CD4-positive, alpha-beta T cell (primary cell): ENCODE results near the gene ZNF783. TPM values are rescaled to one million over a fixed set of nuclear protein-coding genes. Genes with fewer than 3 reads are reported as not detected.
"Not testable (repeated sequence)": the region's sequence is repeated elsewhere in the genome, so short reads cannot be mapped to it uniquely, and the experiment has no call there.

Source experiments
- ATAC-seq: fragments of 200-7000 bp; cut with Tn5 transposase; one replicate; pipeline ENCODE4 v1.10.0; 2022; ENCODE audit warnings: mild to moderate bottlenecking; ENCODE audit not compliant: poor library complexity
- CTCF ChIA-PET: fragments of 350-600 bp; sonication (Branson Sonifier 250); formaldehyde crosslinking; loops from one replicate; lab custom pipeline; 2021; ENCODE audit warnings: antibody characterized with exemption, inconsistent platforms; lab: Charles Lee
- POLR2A ChIA-PET: fragments of 350-600 bp; sonication (Branson Sonifier 250); formaldehyde crosslinking; loops from one replicate; lab custom pipeline; 2021; ENCODE audit warnings: antibody characterized with exemption, inconsistent platforms; lab: Charles Lee
- DNase-seq, 14 experiments: peaks; one replicate each; pipeline ENCODE4 v3.0.0-alpha.2; 2013 to 2020; ENCODE audit warnings: mixed read lengths in 2 of 14
- H3K27ac ChIP-seq, 2 donors: one replicate each; pipeline versions ENCODE4 v1.5.1 to v1.7.0; 2013; ENCODE audit warnings: low read length in 2 of 2, low read depth in 1 of 2, mild to moderate bottlenecking in 1 of 2
- H3K27me3 ChIP-seq, 2 experiments: 1 replicate in 1 of 2; 2 replicates in 1 of 2; pipeline versions ENCODE4 v1.6.1 to v1.7.0; 2013; ENCODE audit warnings: low read length in 2 of 2, control low read depth in 1 of 2, mild to moderate bottlenecking in 1 of 2, moderate library complexity in 1 of 2; ENCODE audit not compliant: insufficient read depth in 2 of 2, control insufficient read depth in 1 of 2
- H3K36me3 ChIP-seq: one replicate; pipeline ENCODE4 v1.6.1; 2013; ENCODE audit warnings: low read length, control low read depth; ENCODE audit not compliant: insufficient read depth
- H3K4me1 ChIP-seq: one replicate; pipeline ENCODE4 v1.6.1; 2013; ENCODE audit warnings: low read length, control low read depth; ENCODE audit not compliant: insufficient read depth
- H3K4me3 ChIP-seq: one replicate; pipeline ENCODE4 v1.5.1; 2013; ENCODE audit warnings: mild to moderate bottlenecking, low read length, moderate library complexity
- H3K9me3 ChIP-seq, 2 experiments: 1 replicate in 1 of 2; 2 replicates in 1 of 2; pipeline versions ENCODE4 v1.6.1 to v1.7.0; 2013; ENCODE audit warnings: low read length in 2 of 2, mild to moderate bottlenecking in 2 of 2, control low read depth in 1 of 2, moderate library complexity in 1 of 2; ENCODE audit not compliant: control insufficient read depth in 1 of 2, insufficient read depth in 1 of 2
- H3K27ac Mint-ChIP-seq: one replicate; pipeline ENCODE4 v1.8.0; 2020; ENCODE audit warnings: mixed read lengths
- H3K27me3 Mint-ChIP-seq: one replicate; pipeline ENCODE4 v1.8.0; 2021; ENCODE audit warnings: mixed read lengths
- H3K36me3 Mint-ChIP-seq: one replicate; pipeline ENCODE4 v1.8.0; 2021; ENCODE audit warnings: low read depth, mixed read lengths
- H3K4me1 Mint-ChIP-seq: one replicate; pipeline ENCODE4 v1.8.0; 2021; ENCODE audit warnings: low read depth, mixed read lengths
- H3K4me3 Mint-ChIP-seq: one replicate; pipeline ENCODE4 v1.8.0; 2020; ENCODE audit warnings: mild to moderate bottlenecking, mixed read lengths
- H3K9me3 Mint-ChIP-seq: one replicate; pipeline ENCODE4 v1.8.0; 2020; ENCODE audit warnings: mixed read lengths
- intact Hi-C, 2 experiments: fragments of 100-400 bp; cut with DNase I in 1 of 2; cut with micrococcal nuclease in 1 of 2; formaldehyde crosslinking; loops; one replicate each; pipeline versions ENCODE4 v1.15.1 to v1.9.0; 2023 to 2025; cut with DNase I, micrococcal nuclease
- total RNA-seq, 174 experiments: library from RNA in 2 of 174; stranded (reverse) in 2 of 174; gene quantifications; one replicate each; pipeline ENCODE4 v1.2.3 and lab custom pipeline; 2021 to 2026
- TF ChIP-seq, protein P1 (sequence below): fragments of 200-600 bp; IDR thresholded peaks from one replicate; pipeline ENCODE4 v1.8.0; 2022; ENCODE audit warnings: antibody characterized with exemption, mild to moderate bottlenecking

ZNF783 gene
- total RNA-seq, 2 experiments from 2014 or later: 27.6 to 29.0 TPM

GRCh38 chr7:149245744-149246143 lies 16.3 kb upstream of the ZNF783 start:
- Histone ChIP-seq H3K9me3 (peaks cover 0 to 3% of the 10 kb centered on the region in 2 experiments), H3K36me3 (peaks cover 15% of the 10 kb centered on the region), H3K4me3 (no peak overlapping the region), H3K27me3 (no peaks in the 10 kb centered on the region), H3K27ac (no peak overlapping the region), H3K4me1 (peaks cover 14% of the 10 kb centered on the region)
- TF ChIP-seq, protein P1, sequence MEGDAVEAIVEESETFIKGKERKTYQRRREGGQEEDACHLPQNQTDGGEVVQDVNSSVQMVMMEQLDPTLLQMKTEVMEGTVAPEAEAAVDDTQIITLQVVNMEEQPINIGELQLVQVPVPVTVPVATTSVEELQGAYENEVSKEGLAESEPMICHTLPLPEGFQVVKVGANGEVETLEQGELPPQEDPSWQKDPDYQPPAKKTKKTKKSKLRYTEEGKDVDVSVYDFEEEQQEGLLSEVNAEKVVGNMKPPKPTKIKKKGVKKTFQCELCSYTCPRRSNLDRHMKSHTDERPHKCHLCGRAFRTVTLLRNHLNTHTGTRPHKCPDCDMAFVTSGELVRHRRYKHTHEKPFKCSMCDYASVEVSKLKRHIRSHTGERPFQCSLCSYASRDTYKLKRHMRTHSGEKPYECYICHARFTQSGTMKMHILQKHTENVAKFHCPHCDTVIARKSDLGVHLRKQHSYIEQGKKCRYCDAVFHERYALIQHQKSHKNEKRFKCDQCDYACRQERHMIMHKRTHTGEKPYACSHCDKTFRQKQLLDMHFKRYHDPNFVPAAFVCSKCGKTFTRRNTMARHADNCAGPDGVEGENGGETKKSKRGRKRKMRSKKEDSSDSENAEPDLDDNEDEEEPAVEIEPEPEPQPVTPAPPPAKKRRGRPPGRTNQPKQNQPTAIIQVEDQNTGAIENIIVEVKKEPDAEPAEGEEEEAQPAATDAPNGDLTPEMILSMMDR: no peak
- peaks cover 44% of the 10 kb centered on the region for H3K4me1 Mint-ChIP-seq
- no peak overlapping the region for H3K4me3 Mint-ChIP-seq
- H3K9me3 Mint-ChIP-seq: no peaks in the 10 kb centered on the region
- CTCF ChIA-PET: no interaction called here
- H3K27me3 Mint-ChIP-seq: no peaks in the 10 kb centered on the region
- peak overlapping the region; percentile 30 for H3K27ac Mint-ChIP-seq
- POLR2A ChIA-PET: no interaction called here
- DNase-seq (no peak), ATAC-seq (no peak)
- intact Hi-C loops: loop anchor here in 1 of 2 experiments (10.0 kb wide), 1 partner anchor 221 kb away; the partner anchor contains the start of gene PDIA4
- H3K36me3 Mint-ChIP-seq: peaks cover 40% of the 10 kb centered on the region

DNA sequence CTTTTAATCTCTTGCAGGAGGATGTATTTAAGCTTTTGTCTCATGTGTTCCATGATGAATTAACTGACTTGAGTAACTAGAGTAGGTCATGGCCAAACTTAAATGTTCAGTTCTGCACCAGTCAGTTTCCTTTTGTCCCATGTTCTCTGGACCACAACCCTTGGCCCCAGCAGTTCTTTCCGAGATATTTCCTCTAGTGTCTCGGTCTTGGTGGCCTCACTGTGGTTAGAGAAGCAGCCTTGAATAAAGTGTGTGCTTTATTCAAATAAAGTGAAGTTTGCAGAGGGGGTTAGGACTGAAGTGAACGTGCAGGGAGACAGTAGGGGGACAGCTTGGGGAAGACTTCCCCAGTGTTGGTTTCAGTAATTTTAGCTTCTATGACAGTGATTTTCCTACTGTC lies 13.2 kb upstream of the ZNF783 start:
- Mint-ChIP-seq H3K4me1 (peaks cover 31% of the 10 kb centered on the region), H3K4me3 (no peak overlapping the region), H3K27me3 (no peaks in the 10 kb centered on the region), H3K9me3 (no peaks in the 10 kb centered on the region), H3K27ac (peak overlapping the region; percentile 34), H3K36me3 (peaks cover 55% of the 10 kb centered on the region)
- DNase-seq (no peak), ATAC-seq (no peak)
- POLR2A ChIA-PET: no interaction called here
- Histone ChIP-seq H3K9me3 (no peaks in the 10 kb centered on the region), H3K4me1 (peaks cover 9% of the 10 kb centered on the region), H3K4me3 (no peak overlapping the region), H3K36me3 (peaks cover 43% of the 10 kb centered on the region), H3K27ac (no peak overlapping the region), H3K27me3 (no peaks in the 10 kb centered on the region)
- intact Hi-C loops: loop anchor here in 1 of 2 experiments (10.0 kb wide), 1 partner anchor 224 kb away; the partner anchor contains the start of gene PDIA4
- TF ChIP-seq, protein P1: no peak
- CTCF ChIA-PET: interaction anchor here (0.6 to 1.7 kb wide), 3 partner anchors 10 to 36 kb away, joined by 3 to 7 read pairs (median 3); partner anchors contain the start of gene ZNF783

GRCh38 chr7:149250151-149250550 lies 11.8 kb upstream of the ZNF783 start:
- H3K27me3 ChIP-seq, H3K4me3 Mint-ChIP-seq, H3K4me3 ChIP-seq, H3K4me1 ChIP-seq, DNase-seq, H3K27me3 Mint-ChIP-seq, H3K9me3 Mint-ChIP-seq, H3K9me3 ChIP-seq, H3K27ac ChIP-seq, H3K27ac Mint-ChIP-seq, intact Hi-C loops, ATAC-seq: not testable (repeated sequence)
- Mint-ChIP-seq H3K36me3 (peaks cover 62% of the 10 kb centered on the region), H3K4me1 (peaks cover 25% of the 10 kb centered on the region)
- H3K36me3 ChIP-seq: peaks cover 57% of the 10 kb centered on the region
- ChIA-PET CTCF (interaction anchor here (1.7 kb wide), 1 partner anchor 12 kb away, joined by 7 read pairs; the partner anchor contains the start of gene ZNF783), POLR2A (interaction anchor here (0.5 kb wide), 1 partner anchor 67 kb away, joined by 3 read pairs; no protein-coding TSS in a partner anchor)

- H3K27ac Mint-ChIP-seq, H3K27ac ChIP-seq, H3K9me3 ChIP-seq, H3K4me3 ChIP-seq, DNase-seq, H3K4me1 ChIP-seq, ATAC-seq, intact Hi-C loops, H3K27me3 Mint-ChIP-seq, H3K27me3 ChIP-seq, H3K4me3 Mint-ChIP-seq, H3K9me3 Mint-ChIP-seq: not testable (repeated sequence)
- CTCF ChIA-PET: interaction anchor here (0.6 to 0.9 kb wide), 2 partner anchors 10 to 11 kb away, joined by 3 to 4 read pairs; partner anchors contain the start of gene ZNF783
- H3K36me3 ChIP-seq: peaks cover 63% of the 10 kb centered on the region
- peaks cover 16% of the 10 kb centered on the region for H3K4me1 Mint-ChIP-seq
- H3K36me3 Mint-ChIP-seq: peaks cover 72% of the 10 kb centered on the region
- POLR2A ChIA-PET: interaction anchor here (0.8 kb wide), 1 partner anchor 209 kb away, joined by 3 read pairs; the partner anchor contains the start of gene ZNF777
These were observed 10.5 kb upstream of the ZNF783 start for GRCh38 chr7:149251518-149251917.
